Fibroblast of skin of back (primary cell): ENCODE results near the gene C6orf141. TPM values are rescaled to one million over a fixed set of nuclear protein-coding genes. Genes with fewer than 3 reads are reported as not detected.

Source experiments
- DNase-seq: peaks from one replicate; pipeline ENCODE4 v3.0.0-alpha.2; 2013
- polyA plus RNA-seq, 2 experiments: library from polyadenylated mRNA; unstranded; fragments of 120-200 nt; gene quantifications; one replicate each; pipeline ENCODE4 v1.2.1, GENCODE V29; 2013; ENCODE audit not compliant: insufficient read length in 2 of 2

C6orf141 gene
- not detected for polyA plus RNA-seq (2013, experiment 1 of 2; ENCODE audit: insufficient read length)
- polyA plus RNA-seq (2013, experiment 2 of 2; ENCODE audit: insufficient read length), result not detected

DNA sequence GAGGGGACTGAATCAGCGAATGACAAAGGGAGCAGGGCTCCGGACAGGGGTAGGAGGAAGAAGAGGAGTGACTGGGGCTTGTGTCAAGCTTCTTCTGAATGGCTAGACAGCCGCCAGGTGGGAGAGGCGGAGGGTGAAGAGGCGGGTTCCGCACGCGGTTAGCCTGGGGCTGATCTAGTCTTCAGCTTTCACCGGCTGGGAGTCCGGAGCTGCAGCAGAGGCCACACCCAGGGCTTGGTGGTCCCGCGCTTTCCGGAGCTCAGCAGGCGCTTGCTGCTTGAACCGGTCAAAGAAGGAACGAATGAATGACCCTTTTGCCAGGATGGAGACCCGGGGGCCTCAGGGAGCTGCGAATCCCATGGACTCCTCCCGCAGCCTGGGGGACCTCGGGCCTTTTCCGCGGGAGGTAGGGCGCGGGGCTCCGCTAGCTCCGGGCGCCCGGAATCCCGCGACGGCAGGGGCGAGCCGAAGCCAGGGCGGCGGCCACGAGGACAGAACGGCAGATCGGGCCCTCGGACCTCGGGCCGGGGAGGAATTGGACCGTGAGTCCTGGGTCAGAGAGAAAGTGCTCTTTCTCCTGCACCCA, at the start of gene C6orf141:
TSS of gene C6orf141 (plus strand) at position 177 of the 586 bp plus-strand sequence. CDS start at position 302, 125 bp downstream.
- no peak for DNase-seq

DNA sequence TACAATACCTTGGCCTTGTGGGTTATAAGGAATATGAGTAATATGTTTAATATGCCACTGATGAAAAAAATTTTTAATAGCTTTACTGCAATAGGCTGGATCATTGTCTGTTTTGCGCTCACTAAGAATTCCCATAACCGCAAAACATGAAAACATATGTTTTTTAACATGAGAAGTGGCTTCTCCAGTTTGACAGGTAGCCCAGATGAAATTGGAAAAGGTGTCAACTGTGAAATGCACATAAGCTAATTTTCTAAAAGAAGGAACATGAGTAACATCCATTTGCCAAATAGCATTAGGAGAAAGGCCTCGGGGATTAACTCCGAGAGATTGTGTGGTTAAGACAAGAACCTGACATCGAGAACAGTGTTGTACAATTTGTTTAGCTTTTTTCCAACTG, 45.8 kb upstream of the C6orf141 start:
- no peak for DNase-seq

DNA sequence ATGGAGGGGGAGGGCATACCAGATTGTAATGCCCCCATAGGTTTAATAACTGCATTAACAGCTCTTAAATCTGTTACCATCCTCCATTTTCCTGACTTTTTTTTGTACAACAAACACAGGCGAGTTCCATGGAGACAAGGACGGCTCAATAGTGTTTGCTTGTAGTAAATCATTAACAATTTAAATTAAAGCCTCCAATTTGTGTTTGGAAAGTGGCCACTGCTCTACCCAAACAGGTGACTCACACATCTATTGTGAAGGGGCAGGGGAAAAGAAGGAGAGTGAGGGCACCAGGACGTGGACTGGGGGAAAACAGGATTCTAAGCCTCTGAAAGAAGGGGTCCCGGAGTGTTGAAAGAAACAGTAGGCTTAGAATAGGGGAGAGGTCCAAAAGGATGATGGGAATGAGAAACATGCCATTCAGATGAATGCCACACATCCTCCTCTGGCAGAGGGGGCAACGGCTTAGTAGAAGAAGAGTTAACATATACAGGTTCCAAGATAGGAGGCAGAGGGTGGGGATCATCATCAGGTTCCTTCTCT, 43.8 kb upstream of the C6orf141 start:
- no peak for DNase-seq

DNA sequence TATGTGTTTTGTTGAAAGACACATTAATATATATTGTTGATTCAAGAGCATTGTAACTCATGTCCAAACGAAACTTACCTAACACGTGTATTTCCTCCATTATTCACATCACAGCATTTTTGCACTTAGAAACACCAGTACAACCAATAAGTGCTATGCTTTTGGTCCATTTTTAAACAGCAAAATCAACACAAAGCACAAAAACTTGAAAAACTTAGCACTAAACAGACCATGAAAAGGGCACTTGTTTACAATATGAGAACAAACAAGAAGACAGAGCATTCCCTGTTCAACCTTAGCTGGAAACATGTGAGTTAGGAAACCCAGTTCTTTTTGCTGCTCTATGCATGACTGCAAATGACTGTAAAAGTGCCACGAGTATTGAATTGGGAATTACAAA, 41.1 kb upstream of the C6orf141 start:
- DNase-seq, result no peak

DNA sequence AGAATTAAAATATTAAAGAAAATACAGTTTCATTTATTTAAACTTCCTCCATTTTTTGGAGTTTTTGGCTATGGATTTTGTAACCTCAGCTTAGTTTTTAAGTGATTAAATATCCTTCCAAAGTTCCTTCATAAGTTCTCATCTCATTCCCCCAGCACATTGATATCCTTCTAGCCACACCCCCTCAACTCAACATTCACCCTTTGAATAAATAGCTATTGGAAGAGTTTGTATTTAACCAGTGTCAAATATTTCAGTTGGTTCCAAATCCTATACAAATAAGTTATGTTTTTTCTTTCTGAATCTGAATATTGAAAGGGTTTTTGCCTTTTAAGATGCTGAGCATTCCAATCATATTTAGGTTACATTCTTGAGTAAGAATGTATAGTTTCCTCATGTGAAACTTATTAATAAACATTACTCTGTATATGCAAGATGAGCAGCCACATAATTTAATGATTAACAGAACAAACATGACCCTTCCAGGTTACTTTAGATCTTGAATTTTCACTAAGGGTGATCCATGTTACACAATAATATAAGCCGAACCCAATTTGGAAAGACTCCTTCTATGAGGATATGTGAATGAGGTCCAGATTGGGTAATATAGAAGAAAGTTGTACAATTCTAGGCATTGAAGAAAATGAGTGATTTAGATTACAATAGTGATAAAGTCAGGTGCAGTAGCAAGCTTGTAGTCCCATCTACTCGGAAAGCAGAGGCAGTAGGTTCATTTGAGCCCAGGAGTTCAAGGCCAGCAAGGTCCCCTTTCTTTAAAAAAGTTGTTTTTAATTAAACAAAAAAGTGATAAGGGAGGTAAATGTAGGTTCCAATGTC, 37.1 kb upstream of the C6orf141 start:
- peak; percentile 56 for DNase-seq

DNA sequence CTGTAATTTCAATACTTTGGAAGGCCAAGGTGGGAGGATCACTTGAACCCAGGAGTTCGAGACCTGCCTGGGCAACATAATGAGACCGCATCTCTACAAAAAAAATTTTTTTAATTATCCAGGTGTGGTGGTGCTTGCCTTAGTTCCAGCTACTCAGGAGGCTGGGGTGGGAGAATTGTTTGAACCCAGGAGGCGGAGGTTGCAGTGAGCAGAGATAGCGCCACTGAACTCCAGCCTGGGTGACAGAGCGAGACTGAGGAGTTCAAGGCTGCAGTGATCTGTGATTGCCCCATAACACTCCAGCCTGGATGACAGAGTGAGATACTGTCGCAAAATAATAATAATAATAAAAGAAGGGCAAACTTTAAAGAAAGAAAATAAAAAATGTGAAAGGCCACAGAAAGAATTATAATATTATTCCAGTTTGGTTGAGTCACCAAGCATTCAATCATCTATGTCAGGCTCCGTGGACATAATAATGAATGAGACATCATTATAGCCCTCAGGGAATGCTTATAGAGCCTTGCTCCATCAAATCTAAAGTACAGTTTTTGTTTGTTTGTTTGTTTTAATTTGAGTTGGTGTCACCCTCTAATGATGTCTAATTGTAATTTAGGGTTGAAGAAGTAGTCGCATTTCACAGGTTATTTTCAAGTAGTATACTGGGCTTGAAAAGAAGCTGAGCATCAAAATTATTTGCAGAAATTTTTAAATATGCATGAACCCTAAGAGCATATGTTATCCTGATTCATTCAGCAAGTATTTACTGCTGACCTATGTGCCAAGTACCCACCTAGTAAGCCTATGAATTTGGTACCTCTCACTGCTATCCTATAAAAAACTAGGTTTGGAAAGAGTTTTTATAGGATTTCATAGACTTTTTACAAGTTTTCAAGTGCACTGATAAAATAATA, 35.6 kb upstream of the C6orf141 start:
- peak; percentile 18 for DNase-seq

DNA sequence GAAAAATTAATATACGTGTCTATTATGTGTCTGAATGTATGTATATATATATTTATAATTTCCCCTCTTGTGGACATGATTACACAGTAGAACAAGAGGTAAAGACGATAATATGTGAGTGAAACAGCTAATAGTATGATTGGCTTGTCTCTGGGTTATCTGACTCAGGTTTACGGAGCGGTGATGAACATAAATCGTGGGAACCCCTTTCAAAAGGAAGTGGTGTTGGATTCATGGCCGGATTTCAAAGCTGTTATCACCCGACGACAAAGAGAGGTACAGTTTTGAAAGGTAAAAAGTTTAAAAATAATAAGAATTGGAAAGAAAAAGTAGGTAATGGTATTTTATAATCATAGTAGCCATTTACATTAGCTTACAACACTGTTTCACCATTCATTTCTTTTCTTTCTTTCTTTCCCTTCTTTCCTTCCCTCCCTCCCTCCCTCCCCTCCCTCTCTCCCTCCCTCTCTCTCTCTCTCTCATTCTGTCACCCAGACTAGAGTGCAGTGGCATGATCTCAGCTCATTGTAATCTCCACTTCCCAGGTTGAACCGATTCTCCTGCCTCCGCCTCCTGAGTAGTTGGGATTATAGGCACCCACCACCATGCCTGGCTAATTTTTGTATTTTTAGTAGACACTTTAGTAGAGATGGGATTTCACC, 34.9 kb upstream of the C6orf141 start:
- no peak for DNase-seq

DNA sequence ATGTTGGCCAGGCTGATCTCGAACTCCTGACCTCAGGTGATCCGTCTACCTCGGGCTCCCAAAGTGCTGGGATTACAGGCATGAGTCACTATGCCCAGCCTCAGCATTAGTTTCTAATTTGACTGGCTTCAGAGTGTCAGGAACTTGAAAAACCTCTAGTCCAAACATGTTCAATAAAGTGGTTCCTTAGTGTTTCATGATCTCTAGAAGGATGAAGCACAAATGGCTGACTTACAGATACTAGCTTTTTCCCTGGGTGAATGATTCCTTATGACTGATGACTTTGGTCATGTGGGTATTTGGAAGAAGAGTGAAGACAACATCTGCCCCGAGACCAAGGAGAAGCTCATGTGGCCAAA, 34.3 kb upstream of the C6orf141 start:
- no peak for DNase-seq

DNA sequence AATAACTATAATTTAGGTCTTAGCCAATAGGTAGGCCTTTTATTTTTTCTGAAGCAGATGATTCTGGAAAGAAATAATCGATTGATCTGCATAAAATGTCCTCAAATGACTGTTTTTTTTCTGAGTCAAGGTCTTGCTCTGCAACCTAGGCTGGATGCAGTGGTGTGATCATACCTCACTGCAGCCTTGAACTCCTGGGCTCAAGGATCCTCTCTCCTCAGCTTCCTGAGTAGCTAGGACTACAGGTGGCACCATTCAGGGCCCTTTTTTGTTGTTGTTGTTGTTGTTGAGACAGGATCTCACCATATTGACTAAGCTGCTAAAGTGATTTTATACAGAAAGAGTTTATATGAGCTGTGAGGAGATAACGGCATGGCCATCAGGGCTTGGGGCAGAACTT, 32.5 kb upstream of the C6orf141 start:
- DNase-seq, result no peak

DNA sequence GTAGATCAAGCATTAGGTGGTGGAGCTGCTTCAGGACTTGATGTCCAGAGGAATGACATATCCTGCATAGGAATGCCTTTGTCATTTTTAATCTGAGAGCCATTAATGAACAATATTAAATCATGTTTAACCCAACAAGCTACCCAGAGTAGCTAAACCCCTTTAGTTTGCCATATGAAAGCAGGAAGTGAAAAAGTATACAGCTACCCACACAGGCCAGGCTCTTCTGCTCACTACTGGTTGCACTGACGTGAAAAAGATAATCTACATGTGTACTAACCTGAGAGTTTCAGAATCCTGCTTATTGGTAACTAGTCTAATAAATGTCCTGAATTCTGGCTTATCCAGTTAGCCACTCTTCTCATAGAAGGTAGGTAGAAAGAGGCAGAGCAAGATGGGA, 30.8 kb upstream of the C6orf141 start:
- no peak for DNase-seq

DNA sequence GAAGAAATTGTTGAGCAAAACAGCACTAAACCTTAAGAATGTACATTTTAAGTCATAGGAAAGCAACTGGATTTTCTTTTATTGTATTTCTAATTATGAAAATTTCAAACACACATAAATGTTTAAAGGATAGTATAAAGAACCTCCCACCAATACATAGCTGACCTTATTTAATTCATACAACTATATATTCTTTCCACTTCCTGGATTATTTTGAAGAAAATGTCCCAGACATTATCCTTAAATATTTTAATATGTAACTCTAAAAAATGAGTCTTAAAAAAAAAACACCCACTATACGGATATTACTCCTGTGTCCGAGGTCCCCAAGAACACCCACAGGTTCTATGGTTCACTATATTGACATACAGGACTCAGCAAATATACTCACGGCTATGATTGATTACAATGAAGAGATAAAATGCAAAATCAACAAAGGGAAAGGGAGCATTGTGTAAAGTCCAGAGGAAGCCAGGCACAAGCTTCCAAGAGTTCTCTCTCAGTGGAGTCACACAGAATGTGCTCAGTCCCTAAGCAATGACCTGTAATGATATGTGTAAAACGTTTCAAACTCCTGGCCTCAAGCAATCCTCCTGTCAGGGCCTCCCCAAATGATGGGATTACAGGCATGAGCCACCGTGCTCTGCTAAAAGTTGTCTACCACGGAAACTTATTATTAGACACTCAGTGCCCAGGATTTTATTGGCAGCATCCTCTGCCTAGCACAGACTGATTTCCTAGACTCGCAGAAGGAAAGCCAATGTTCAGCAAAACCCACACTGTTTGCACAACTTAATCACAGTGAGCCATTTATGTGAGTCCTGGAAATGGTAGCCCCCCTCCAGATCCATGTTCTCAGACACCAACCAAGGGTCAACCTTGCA, 27.5 kb upstream of the C6orf141 start:
- DNase-seq, result no peak

DNA sequence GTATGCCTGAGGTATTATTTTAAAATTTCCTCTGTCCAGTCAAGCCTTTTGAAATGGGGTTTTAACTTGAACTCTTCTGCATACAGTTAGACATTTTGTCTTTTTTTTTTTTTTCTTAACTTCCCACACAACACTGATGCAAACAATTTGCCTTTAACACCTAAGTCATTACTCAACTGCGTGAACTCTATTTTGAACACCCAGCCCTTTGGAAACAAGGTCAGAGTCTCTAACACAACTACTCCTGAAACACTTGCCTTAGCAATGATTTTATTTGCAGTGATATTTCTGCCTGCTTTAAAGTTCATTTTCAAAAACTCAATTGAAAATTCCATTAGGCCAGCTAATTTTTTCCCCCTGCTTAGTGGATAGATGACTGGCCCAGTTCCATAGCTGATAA, 26.6 kb upstream of the C6orf141 start:
- DNase-seq, result no peak

DNA sequence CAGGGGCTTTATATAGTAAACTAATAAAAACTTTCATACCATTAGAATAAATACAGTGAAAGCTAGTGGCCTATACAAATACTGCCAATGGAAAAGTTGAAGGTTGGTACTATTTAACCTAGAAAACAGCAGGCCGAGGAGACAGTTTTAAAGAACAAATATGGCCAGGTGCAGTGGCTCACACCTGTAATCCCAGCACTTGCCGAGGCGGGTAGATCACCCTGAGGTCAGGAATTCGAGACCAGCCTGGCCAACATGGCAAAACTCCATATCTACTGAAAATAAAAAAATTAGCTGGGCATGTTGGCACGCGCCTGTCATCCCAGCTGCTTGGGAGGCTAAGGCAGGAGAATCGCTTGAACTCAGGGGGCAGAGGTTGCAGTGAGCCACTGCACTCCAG, 25.9 kb upstream of the C6orf141 start:
- DNase-seq, result no peak

DNA sequence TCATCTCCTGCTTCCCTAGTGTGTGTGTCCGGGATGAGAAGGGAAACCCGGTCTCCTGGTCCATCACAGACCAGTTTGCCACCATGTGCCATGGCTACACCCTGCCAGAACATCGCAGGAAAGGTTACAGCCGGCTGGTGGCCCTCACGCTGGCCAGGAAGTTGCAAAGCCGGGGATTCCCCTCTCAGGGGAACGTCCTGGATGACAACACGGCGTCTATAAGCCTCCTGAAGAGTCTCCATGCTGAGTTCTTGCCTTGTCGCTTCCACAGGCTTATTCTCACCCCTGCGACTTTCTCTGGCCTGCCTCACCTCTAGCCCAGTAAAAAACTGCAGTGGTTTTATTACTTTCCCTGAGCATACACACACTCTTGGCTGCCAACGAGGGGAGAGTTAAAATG, 23.9 kb upstream of the C6orf141 start:
- no peak for DNase-seq

DNA sequence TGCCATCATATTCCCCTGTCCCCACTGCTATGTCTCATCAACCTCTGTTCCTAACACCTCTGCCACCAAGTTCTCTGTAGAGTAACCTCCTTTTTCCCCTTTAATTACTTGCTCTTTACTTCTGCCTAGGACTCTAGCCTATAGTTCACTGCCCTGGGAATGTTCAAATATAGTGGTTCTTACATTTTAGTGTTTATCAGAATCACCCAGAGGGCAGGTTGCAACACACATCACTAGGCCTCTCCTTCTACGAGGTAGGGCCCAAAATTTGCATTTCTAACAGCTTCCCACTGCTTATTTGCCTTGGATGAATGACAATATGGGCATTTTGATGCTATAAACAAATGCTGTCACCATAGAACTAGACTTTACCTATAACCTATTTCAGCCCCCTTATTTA, 23.1 kb upstream of the C6orf141 start:
- DNase-seq, result no peak

DNA sequence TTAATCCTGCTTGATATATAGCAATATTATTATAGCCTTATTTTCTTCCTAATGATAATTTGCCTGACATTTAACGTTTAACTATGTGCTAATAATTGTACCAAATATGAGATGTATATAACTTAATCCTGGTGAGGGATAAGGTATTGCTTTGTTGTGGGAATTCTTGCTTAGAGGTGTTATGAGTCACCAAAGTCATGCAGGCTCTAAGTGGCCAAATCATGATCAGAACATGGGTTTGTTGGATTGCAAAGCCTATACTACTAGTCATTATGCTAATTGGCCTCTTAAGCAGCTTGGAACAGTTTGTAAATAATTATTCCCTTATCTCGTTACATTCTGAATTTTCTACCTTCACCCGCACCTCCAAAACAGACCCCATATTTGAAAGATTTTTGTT, 21.9 kb upstream of the C6orf141 start:
- DNase-seq, result no peak

DNA sequence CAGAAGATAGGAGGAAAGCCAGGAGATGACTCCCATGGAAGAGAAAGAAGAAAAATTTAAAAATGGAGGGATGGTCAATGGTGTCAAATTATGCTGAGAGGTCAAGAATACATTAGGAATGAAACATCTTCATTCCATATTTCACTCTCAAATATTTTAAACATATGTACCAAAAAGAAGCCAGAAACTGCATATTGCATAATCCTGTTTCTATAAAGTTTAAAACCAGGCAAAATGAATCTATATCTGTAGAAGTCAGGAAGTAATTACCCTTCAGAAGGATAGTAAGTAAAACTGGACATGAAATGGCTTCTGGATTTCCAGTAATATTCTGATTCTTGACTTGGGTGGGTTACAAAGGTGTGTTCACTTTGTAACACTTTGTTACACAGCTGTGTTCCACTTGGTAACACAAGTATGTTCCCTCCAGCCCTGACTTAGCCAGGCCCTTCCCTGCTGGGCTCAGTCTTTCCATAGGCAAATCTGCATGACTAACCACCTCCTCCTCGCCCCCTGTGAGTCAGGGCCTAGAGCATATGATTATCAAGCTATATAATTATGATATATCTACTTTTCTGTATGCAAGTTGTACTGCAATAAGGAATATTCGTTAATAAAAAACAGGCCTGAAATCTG, 20.2 kb upstream of the C6orf141 start:
- no peak for DNase-seq

DNA sequence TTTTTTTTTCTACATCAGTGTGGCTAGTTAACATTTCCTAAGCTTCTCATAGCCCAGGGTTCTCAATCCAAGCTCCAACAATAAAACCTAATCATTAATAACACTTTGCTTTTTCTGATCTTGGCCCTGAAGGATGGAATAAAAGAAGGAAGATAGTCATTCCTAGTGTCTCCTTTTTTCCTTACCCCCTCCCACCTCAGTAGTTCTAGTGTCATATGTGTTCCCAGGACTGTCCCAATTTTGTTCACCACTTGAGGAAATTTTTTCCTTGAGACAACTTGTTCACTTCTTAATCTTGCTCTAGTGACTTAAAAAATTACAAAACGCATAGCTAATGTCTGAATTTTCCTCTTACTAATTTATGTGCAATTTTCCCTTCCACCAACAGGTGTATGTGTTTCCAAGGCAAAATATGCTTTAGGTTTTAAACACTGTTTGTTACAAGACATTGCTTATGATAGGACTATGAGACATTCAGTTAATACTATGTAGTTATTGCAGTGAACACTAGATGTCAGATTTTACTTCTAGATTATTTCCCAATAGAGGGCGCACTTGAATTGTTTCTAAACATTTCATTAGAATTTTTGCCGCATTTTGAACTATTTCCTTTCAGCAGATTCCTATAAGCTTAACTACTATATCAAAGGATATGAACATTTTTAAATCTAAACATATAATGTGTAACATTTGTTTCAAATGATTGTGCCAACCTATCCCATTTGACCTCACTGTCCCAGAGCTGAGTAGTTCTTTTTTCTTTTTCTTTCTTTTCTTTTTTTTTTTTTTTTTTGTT, 18.5 kb upstream of the C6orf141 start:
- DNase-seq, result peak; percentile 58

DNA sequence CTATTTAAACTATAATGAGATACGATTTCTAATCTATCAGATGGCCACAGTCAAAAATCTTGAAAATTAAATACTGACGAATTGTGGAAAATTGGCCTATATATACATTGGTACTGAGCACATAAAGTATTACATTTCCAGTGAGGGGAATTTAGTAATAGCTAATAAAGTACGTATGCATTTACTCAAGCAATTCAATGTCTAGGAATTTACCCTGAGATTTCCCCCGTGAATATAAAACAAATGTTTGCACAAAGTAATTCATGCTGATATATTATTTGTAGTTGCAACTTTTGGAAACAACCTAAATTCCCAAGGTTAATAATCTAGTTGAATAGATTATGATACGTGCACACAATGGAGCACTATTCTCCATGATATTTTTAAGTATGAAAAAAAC, 14.7 kb upstream of the C6orf141 start:
- DNase-seq, result no peak

DNA sequence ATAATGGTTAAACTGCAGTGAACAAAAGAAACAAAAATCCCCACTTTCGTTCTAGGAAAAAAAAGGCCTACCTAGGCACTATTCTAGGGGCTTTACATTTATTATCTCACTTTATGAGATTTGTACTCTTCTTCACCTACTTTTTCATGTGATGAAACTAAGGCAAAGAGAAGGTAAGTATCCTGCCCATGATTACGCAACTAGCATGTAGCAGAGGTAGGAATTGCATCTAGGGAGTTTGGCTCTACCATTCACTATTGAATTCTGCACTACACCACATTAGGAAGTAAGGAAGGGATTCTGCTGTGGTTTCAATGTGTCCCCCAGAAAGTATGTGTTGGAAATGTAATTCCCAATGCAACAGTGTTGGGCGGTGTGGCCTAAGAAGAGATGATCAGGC, 11.4 kb upstream of the C6orf141 start:
- no peak for DNase-seq
